ENCODE measurements around the gene ASCL2.

- TF ChIP-seq POLR2A (IDR thresholded peaks at IDR 0.05) (no peak), CTCF (IDR thresholded peaks at IDR 0.05) (no peak), POLR2AphosphoS5 (IDR thresholded peaks at IDR 0.05) (no peak)
These were observed 19.2 kb downstream of the ASCL2 start for GRCh38 chr11:2251138-2251537.
